ENCODE data around the gene EPHA4. TPM values are rescaled to one million over a fixed set of nuclear protein-coding genes. Genes with fewer than 3 reads are reported as not detected.

EPHA4 gene
- polyA plus RNA-seq, 1 donor (not counting 4 experiments of a cell fraction or from before 2014, with no cell fraction given), result 9.0 TPM

- no peak overlapping the region for H3K4me3 ChIP-seq (ENCODE audit: control insufficient read depth in 2 of 3, extremely low read depth in 1 of 3, insufficient read depth in 2 of 3, low read depth in 1 of 3, low read length in 3 of 3)
- H4K20me1 ChIP-seq (ENCODE audit: control insufficient read depth, extremely low read depth, insufficient read depth, low read length), result no peaks in the 10 kb centered on the region
- H2AFZ ChIP-seq (ENCODE audit: control insufficient read depth, low read length), result no peak overlapping the region
- H3K27ac ChIP-seq (ENCODE audit: control insufficient read depth, insufficient read depth, low read length), result no peak overlapping the region
- no peaks in the 10 kb centered on the region for H3K9me1 ChIP-seq (ENCODE audit: control insufficient read depth, extremely low read depth, insufficient read depth, low read length)
- FAIRE-seq (no peak), DNase-seq (ENCODE audit: low read depth, low spot score) (no peak)
- no peak for TF ChIP-seq CTCF (optimal IDR thresholded peaks at IDR 0.05 in 1 of 3, IDR thresholded peaks at IDR 0.05 in 1 of 3, conservative IDR thresholded peaks at IDR 0.05 in 1 of 3; ENCODE audit: extremely low read depth in 1 of 3, insufficient read depth in 2 of 3, low read length in 3 of 3)
- no peak for TF ChIP-seq EZH2 (IDR thresholded peaks at IDR 0.05; ENCODE audit: low read length)
- no peaks in the 10 kb centered on the region for H3K9me3 ChIP-seq (ENCODE audit: control insufficient read depth, low read depth, low read length)
- dilution Hi-C loops (cut with MboI; ENCODE audit: extremely low pct_ligation_motif_present, low sequenced_read_pairs), result no loop called here
- no peaks in the 10 kb centered on the region for H3K27me3 ChIP-seq (ENCODE audit: control insufficient read depth, extremely low read depth, insufficient read depth, low read length)
- no peaks in the 10 kb centered on the region for H3K79me2 ChIP-seq (ENCODE audit: control insufficient read depth, insufficient read depth, low read length)
- H3K9ac ChIP-seq (ENCODE audit: control insufficient read depth, extremely low read depth, insufficient read depth, low read length), result no peak overlapping the region
- no peak overlapping the region for H3K4me2 ChIP-seq (ENCODE audit: control insufficient read depth, extremely low read depth, insufficient read depth, low read depth, low read length)
- no peaks in the 10 kb centered on the region for H3K36me3 ChIP-seq (ENCODE audit: control insufficient read depth in 2 of 2, extremely low read depth in 1 of 2, insufficient read depth in 2 of 2, low read length in 2 of 2)
- H3K4me1 ChIP-seq (ENCODE audit: control insufficient read depth, extremely low read depth, insufficient read depth, low read length), result peaks cover 18% of the 10 kb centered on the region
Observed at GRCh38 chr2:221517696-221518151, 54.4 kb downstream of the EPHA4 start.

GRCh38 chr2:221517146-221517695 lies 54.9 kb downstream of the EPHA4 start:
- Histone ChIP-seq H2AFZ (ENCODE audit: control insufficient read depth, low read length) (no peak overlapping the region), H3K27ac (ENCODE audit: control insufficient read depth, insufficient read depth, low read length) (no peak overlapping the region), H3K9ac (ENCODE audit: control insufficient read depth, extremely low read depth, insufficient read depth, low read length) (no peak overlapping the region), H3K36me3 (ENCODE audit: control insufficient read depth in 2 of 2, extremely low read depth in 1 of 2, insufficient read depth in 2 of 2, low read length in 2 of 2) (no peaks in the 10 kb centered on the region), H3K9me3 (ENCODE audit: control insufficient read depth, low read depth, low read length) (no peaks in the 10 kb centered on the region), H3K4me1 (ENCODE audit: control insufficient read depth, extremely low read depth, insufficient read depth, low read length) (peaks cover 18% of the 10 kb centered on the region), H3K4me3 (ENCODE audit: control insufficient read depth in 2 of 3, extremely low read depth in 1 of 3, insufficient read depth in 2 of 3, low read depth in 1 of 3, low read length in 3 of 3) (no peak overlapping the region), H4K20me1 (ENCODE audit: control insufficient read depth, extremely low read depth, insufficient read depth, low read length) (no peaks in the 10 kb centered on the region), H3K9me1 (ENCODE audit: control insufficient read depth, extremely low read depth, insufficient read depth, low read length) (no peaks in the 10 kb centered on the region), H3K4me2 (ENCODE audit: control insufficient read depth, extremely low read depth, insufficient read depth, low read depth, low read length) (no peak overlapping the region), H3K79me2 (ENCODE audit: control insufficient read depth, insufficient read depth, low read length) (no peaks in the 10 kb centered on the region), H3K27me3 (ENCODE audit: control insufficient read depth, extremely low read depth, insufficient read depth, low read length) (no peaks in the 10 kb centered on the region)
- FAIRE-seq (no peak), DNase-seq (ENCODE audit: low read depth, low spot score) (no peak)
- TF ChIP-seq CTCF (optimal IDR thresholded peaks at IDR 0.05 in 1 of 3, IDR thresholded peaks at IDR 0.05 in 1 of 3, conservative IDR thresholded peaks at IDR 0.05 in 1 of 3; ENCODE audit: extremely low read depth in 1 of 3, insufficient read depth in 2 of 3, low read length in 3 of 3) (no peak), EZH2 (IDR thresholded peaks at IDR 0.05; ENCODE audit: low read length) (no peak)
- dilution Hi-C loops (cut with MboI; ENCODE audit: extremely low pct_ligation_motif_present, low sequenced_read_pairs), result no loop called here

Data from keratinocyte (primary cell).